Progenitor cell of endocrine pancreas (in vitro differentiated cells): ENCODE results near the gene TUG1. TPM values are rescaled to one million over a fixed set of nuclear protein-coding genes. Genes with fewer than 3 reads are reported as not detected.

Experiments used
- DNase-seq: peaks from one replicate; pipeline ENCODE4 v3.0.0; 2021; ENCODE audit warnings: low spot score; ENCODE audit not compliant: unreplicated experiment
- H3K27ac Mint-ChIP-seq: 2 replicates; pipeline ENCODE4 v1.8.0; 2021; ENCODE audit warnings: mild to moderate bottlenecking, moderate library complexity, mixed read lengths
- H3K27me3 Mint-ChIP-seq: 2 replicates; pipeline ENCODE4 v1.8.0; 2021; ENCODE audit warnings: mixed read lengths
- H3K36me3 Mint-ChIP-seq: 2 replicates; pipeline ENCODE4 v1.8.0; 2022; ENCODE audit warnings: mixed read lengths; ENCODE audit not compliant: insufficient read depth
- H3K4me1 Mint-ChIP-seq: 2 replicates; pipeline ENCODE4 v1.8.0; 2021; ENCODE audit warnings: low read depth, mixed read lengths
- H3K4me3 Mint-ChIP-seq: 2 replicates; pipeline ENCODE4 v1.8.0; 2021; ENCODE audit warnings: low read depth, mild to moderate bottlenecking, moderate library complexity, mixed read lengths
- H3K9me3 Mint-ChIP-seq: 2 replicates; pipeline ENCODE4 v1.8.0; 2021; ENCODE audit warnings: low read depth, mixed read lengths
- total RNA-seq: library from RNA; stranded (reverse); gene quantifications from 2 replicates; pipeline ENCODE4 v1.2.1, GENCODE V29; 2021
- TF ChIP-seq, protein P1 (sequence below): fragments of 200-600 bp; sonication (generic); IDR thresholded peaks from one replicate; pipeline ENCODE4 v1.5.0; 2021; ENCODE audit warnings: antibody characterized with exemption, mild to moderate bottlenecking; ENCODE audit not compliant: unreplicated experiment

The TUG1 gene
- total RNA-seq, 1 donor from 2014 or later: 142 TPM

GRCh38 chr22:30930228-30930627, 38.8 kb upstream of the TUG1 start:
- H3K4me3 Mint-ChIP-seq: no peak overlapping the region
- no peak for DNase-seq
- H3K27me3 Mint-ChIP-seq: no peaks in the 10 kb centered on the region
- H3K4me1 Mint-ChIP-seq: no peaks in the 10 kb centered on the region
- TF ChIP-seq, protein P1, sequence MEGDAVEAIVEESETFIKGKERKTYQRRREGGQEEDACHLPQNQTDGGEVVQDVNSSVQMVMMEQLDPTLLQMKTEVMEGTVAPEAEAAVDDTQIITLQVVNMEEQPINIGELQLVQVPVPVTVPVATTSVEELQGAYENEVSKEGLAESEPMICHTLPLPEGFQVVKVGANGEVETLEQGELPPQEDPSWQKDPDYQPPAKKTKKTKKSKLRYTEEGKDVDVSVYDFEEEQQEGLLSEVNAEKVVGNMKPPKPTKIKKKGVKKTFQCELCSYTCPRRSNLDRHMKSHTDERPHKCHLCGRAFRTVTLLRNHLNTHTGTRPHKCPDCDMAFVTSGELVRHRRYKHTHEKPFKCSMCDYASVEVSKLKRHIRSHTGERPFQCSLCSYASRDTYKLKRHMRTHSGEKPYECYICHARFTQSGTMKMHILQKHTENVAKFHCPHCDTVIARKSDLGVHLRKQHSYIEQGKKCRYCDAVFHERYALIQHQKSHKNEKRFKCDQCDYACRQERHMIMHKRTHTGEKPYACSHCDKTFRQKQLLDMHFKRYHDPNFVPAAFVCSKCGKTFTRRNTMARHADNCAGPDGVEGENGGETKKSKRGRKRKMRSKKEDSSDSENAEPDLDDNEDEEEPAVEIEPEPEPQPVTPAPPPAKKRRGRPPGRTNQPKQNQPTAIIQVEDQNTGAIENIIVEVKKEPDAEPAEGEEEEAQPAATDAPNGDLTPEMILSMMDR: no peak
- H3K36me3 Mint-ChIP-seq: peaks cover 32% of the 10 kb centered on the region
- H3K27ac Mint-ChIP-seq: peak overlapping the region; percentile 70
- no peaks in the 10 kb centered on the region for H3K9me3 Mint-ChIP-seq

GRCh38 chr22:30931541-30932300, 37.3 kb upstream of the TUG1 start:
- Mint-ChIP-seq H3K4me3 (no peak overlapping the region), H3K36me3 (peaks cover 39% of the 10 kb centered on the region), H3K4me1 (no peaks in the 10 kb centered on the region), H3K27me3 (no peaks in the 10 kb centered on the region), H3K9me3 (no peaks in the 10 kb centered on the region), H3K27ac (peak overlapping the region; percentile 19)
- no peak for DNase-seq
- TF ChIP-seq, protein P1: no peak

DNA sequence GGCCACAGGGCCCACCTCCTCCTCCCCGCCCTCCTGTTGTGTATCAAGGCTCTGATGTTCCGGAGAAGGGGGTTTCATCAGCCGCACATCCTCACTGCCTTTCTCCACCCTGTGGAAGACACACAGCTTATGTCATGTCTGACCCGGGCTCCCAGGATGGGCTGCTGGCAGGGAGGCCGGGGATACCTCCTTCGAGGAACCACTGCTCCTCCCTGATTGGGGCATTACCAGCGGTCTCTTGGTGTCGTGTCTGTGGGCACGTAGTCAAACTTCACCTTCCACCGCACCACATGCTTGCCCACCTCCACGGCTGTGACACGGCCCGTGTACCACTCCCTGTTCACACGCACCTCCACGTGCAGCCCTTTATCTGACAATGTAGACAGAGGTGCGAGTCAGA, 36.4 kb upstream of the TUG1 start:
- H3K27me3 Mint-ChIP-seq: no peaks in the 10 kb centered on the region
- H3K4me1 Mint-ChIP-seq: no peaks in the 10 kb centered on the region
- DNase-seq: no peak
- no peak overlapping the region for H3K27ac Mint-ChIP-seq
- TF ChIP-seq, protein P1: no peak
- no peak overlapping the region for H3K4me3 Mint-ChIP-seq
- no peaks in the 10 kb centered on the region for H3K9me3 Mint-ChIP-seq
- peaks cover 34% of the 10 kb centered on the region for H3K36me3 Mint-ChIP-seq

- Mint-ChIP-seq H3K4me1 (no peaks in the 10 kb centered on the region), H3K27me3 (no peaks in the 10 kb centered on the region), H3K4me3 (no peak overlapping the region), H3K27ac (no peak overlapping the region), H3K36me3 (peaks cover 35% of the 10 kb centered on the region), H3K9me3 (no peaks in the 10 kb centered on the region)
- TF ChIP-seq, protein P1: no peak
- DNase-seq: no peak
Measured at GRCh38 chr22:30933457-30933856, 35.6 kb upstream of the TUG1 start.

DNA sequence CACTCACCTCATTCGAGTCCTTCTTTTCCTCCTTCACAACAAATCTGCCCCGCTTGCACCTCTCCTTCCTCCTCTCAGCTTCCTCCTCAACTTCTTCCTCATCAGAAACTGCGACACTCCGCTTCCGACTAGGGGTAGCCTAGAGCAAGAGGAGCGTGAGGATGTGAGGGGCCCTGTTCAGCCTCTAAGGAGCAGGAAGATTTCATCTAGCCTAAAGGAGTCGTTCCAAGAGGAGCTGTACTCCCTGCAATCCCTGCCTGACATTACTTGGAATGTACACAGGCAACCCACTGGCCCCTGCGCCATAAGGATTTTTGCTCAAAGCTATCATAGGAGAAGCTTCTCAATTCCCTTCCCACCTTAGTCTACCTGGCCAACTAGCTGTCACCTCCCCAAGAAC, 35.0 kb upstream of the TUG1 start:
- H3K27ac Mint-ChIP-seq: no peak overlapping the region
- no peak for DNase-seq
- no peaks in the 10 kb centered on the region for H3K4me1 Mint-ChIP-seq
- no peak overlapping the region for H3K4me3 Mint-ChIP-seq
- no peaks in the 10 kb centered on the region for H3K9me3 Mint-ChIP-seq
- H3K36me3 Mint-ChIP-seq: peaks cover 39% of the 10 kb centered on the region
- TF ChIP-seq, protein P1: no peak
- no peaks in the 10 kb centered on the region for H3K27me3 Mint-ChIP-seq
